Right forelimb (tissue), 1 donor: Measurements from ENCODE around the gene FBXW8.

Experiments
- DNase-seq: peaks from one replicate; pipeline ENCODE4 v3.0.0-alpha.2; 2018

The FBXW8 gene

DNA sequence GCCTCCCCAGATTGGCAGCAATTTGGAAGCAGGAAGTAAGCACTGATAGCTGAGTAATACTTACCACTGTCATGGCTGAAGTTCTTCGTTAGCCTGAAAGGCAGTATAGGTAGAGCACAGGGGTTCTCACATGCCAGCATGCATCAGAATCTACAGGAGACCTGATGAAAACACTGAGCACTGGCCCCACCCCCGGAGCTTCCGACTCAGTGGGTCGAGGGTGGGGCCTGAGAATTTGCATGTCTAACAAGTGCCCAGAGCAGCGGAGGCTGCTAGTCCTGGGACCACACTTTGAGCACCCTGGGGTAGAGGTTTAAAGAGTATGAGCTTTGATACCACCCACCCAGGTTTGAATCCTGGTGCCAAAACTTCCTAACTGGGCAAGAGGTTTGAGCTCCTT lies 89.6 kb downstream of the FBXW8 start:
- no peak for DNase-seq

DNA sequence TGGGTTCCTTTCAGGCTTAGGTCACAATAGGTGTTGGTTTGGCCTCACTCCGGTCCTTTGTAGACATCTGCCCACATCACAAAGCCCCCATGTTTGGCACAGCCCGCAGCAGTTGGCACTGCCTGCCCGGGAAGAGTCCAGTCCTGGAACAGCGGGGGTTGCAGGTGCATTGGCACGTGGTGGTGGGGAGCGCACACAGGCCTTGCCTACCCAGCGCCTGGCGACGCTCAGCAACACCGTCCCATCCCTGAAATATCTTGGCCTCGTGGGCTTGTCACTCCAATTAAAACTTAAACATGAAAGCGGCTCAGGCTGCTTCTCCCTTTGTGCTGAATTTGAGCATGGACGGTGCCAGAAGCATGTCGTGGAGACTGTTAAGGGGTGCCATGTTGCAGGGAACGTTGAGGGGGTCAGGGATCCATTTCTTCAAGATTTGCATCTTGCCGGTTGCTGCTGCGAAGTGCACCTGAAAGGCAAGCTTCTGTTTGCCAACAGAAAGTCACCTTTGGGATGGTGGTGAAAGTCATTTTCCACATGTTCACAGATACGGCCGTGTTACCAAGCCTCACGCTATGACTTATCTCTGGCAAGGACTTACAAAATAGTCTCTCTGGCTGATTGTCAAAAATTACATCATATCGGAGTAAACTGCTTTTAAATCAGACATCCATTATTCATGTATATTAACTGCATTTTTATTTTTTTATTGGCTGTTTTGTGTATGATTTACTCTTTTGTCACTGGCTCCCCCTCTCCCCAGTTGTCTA lies 91.5 kb downstream of the FBXW8 start:
- DNase-seq = no peak

DNA sequence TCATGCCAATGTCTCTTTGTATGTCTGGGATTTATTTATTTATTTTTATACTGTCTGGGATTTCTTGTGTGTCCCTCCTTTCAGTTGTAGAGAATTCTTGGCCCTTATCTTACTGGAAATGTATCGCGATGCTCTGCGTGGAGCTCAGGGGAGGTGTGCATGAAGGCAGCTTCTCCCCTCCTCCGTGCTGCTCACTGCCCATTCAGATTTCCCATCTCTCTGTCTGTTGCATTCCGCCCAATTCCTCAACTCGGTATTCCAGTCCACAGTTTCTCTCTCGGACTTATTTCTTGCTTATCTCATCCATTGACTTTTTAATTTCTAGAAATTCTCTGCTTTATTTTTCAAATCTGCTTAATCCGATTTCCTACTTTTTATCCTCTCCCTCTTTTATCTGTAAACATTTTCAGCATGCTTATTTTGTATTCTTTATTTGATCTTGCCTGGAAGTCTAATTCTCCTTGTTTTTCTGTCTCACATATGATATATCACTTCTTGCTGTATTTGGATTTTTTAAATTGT lies 93.2 kb downstream of the FBXW8 start:
- DNase-seq = no peak

DNA sequence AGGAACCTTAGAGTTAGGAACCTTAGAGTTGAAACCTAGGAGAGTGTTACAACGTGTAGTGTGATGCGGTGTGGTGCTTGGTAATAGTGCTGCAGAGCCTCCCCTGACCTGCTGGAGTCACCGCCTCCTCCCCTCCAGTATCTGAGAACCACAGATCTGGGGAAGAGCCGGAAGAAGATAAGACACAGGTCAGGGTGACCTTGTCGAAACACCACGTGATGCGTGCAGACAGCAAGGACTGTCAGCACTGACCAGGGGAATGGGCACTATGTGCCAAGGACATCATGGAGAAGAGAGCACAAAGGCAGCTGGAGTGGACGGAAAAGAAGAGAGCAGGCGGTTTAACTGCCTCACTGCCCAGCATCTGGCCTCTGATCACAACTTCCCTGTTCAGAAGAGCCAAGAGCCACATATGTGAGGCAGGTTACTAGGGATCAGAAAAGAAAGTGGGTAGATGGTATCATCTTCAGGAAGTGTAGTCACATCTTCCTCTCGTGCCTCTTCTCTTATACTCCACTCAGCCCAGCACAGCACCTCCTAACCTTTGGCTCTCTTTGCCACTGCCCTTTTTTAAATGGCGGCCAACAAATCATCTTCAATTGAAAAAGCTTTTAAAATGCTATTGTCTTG lies 94.8 kb downstream of the FBXW8 start:
- DNase-seq = no peak

DNA sequence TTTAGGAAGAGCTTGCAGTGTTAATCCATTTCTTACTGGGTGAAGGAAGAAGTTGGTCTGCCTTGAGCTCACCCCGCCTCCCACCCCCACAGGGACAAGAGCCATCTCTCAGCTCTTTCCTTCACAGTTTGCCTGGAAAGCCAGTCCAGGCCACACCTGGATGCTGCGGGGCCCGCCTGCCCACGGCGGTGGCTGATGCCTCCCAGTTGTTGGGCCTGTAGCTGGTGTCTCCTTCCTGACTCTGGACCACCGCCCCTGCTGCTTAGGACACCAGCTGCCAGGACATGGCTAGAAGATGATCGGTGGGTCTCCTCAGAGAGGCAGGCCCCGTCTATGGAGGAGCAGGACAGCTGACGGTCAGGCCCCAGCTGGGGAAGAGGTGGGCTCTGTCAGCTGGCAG lies 95.6 kb downstream of the FBXW8 start:
- DNase-seq = no peak

DNA sequence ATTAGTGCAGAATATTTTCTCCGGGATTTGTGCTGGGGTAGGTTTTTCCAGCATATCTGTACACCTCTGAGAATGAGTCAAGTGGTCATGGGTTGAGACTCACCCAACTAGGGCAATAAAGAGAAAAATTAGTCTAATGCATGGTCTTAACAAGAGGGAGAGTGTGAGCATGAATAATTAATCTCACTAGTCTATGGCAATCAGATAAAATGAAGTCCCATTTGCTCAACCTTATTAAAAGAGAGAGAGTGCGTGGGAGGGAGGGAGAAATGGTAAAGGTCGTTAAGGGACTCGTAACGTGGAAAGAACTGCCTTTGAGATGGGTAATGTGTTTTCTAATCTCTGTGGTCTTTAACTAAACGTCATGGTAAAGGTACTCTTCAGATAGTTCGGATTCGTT lies 96.8 kb downstream of the FBXW8 start:
- no peak for DNase-seq

DNA sequence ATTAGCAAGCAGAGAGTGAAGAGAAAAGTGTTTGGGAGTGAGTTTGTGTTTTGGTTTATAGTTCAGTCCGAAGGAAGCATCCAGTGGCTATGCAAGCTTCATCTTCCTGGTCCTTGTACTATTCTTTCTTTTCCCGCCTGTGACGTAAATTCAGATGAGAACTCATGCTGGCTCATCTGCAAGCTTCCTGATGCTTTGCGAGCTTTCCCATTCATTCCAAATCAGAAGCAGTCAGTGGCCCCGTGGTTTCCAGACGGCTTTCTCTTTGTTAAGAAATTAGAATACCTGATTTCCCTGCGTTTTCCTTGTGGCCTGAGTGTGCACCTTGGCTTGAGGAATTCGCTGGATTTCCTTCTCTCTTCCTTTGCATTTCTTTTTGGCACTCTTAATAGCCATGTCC lies 99.0 kb downstream of the FBXW8 start:
- DNase-seq = no peak

DNA sequence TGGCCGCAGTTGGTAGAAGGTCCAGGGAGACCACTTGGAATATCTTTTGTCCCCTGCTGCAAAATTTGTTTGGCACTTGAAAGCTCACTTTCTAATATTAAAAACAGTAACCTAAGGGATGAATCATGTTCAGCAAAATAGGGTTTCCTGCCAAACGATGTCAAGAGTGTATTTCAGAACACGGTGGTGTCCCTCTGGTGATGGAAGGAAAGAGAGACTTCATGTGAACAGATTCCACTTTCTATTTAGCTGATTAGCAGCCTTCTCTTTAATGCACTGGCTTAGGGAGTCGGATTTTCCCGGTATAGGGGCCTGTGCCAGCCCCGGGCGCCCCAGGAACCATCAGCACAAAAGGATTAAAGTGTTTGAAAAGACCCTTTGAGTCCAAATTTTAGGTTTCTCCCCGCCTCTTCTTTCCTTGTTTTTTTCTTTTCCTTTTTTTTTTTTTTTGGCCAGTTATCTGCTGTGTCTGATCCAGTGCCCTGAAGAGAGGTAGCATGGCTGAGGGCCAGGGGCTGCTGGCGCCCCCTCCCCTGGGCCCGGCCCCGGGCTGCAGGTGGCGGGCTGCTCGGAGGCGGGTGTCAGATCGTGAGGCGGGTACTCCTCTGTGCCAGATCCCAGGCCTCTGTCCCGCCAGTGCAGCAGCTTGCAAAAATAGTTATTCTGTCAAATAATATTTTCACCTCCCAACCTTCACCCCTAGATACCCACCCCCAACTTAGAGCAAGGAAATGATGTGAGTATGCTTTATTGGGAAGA lies 100.1 kb downstream of the FBXW8 start:
- DNase-seq = no peak

DNA sequence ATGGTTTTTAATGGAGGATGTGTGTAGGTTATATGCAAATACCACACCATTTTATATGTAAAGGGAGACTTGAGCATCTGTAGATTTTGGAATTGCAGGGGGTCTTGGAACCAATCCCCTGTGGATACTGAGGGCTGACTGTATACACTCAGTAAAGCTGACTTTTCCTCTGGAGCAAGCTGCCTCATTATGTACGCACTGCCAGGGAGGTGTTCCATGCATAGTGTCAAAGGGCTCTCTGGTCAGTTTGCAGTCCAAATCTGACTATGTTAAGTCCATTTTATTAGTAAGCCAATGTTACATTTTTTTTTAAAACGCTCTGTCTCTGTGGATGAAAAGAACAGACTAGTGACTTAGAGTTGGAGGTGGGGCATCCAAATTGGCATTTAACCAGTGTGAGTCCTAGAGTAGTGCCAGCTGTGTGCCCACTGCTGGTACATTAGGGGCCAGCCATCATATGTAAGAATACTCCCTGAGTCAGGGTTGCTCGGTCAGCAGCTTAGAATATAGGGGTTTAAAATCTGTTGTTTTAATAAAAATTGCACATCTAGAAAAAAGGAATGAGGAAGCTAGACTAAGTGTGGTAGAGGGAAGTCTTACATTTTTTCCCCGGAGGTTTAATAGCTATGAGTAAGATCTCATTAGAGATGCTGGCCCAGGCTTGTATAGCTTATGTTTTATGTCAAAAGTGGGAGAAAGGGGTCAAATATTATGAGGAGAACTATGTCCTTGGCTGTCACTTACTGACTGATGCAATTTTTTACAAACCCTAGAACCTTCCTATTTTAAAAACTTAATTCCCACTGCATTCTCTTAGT lies 101.4 kb downstream of the FBXW8 start:
- no peak for DNase-seq

DNA sequence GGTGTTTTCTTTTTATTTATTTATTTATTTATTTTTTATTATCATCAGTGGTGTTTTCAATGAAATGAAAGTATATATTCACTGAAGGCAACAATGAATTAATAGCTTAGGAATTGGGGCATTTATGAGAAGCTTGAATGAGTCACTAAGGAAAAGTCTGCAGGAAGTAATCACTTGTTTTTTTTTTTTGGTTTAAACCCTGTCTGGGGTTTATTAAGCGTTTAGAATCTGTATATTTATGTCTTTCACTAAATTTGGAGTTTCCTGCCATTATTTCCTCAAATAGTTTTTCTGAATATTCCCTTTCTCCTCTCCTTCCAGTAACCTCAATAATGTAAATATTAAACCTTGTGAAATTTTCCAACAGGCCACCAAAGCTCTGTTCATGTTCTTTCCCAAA lies 103.0 kb downstream of the FBXW8 start:
- DNase-seq = no peak

DNA sequence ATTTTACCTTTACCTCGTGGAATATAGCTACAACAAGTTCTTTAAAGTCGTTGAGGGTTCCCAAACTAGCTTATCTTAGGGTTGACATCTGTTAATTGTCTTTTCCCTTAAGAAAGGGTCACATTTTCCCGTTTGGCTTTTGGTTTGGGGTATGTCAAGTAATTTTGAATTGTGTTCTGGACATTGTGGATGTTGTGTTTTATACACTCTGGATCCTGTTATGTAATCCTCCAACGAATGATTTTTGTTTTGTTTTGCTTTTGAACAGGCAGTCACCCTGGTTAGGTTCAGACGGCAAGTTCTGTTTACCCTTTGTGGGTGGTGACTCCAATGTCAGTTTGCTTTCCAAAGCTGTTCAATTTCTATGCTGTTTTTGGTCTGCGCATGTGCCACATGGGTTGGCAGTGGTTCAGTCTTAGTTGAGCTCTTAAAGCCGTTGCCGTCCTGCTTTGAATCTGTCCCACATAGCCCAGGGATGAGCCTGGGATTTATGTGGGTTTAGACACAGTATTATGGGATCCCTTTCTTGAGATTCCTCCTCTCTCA lies 103.7 kb downstream of the FBXW8 start:
- DNase-seq = no peak

DNA sequence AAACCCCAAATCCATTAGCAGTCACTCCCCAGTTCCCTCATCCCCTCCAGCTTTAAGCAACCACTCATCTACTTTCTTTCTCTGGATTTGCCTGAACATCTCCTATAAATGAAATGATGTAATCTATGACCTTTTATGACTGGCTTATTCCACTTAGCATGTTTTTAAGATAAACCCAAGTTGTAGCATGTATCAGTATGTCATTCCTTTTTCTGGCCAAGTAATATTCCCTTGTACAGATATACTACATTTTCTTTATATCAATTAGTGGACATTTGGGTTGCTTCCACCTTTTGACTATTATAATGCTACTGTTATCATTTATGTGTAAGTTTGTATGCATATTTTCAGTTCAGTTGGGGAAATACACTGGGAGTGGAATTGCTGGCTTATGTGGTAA lies 105.1 kb downstream of the FBXW8 start:
- no peak for DNase-seq

DNA sequence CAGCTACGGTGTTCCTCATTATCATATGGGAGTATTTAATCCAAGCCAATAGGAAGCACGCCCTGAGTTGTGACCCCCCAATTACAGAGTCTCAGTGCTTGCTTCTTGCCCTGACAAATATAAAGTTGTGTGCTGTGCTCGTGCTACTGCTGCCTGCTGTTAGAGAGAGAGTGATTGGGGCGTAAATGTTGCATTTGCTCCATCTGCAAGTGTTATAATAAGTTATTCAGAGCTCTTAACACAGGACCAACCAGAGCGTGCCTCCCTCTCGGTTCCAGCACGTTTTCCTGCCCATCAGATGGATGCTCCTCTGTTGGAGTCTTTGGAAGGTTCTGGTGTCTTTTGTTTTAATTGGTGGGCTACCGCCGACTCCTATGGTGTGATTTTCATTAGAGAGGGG lies 107.1 kb downstream of the FBXW8 start:
- DNase-seq = no peak

DNA sequence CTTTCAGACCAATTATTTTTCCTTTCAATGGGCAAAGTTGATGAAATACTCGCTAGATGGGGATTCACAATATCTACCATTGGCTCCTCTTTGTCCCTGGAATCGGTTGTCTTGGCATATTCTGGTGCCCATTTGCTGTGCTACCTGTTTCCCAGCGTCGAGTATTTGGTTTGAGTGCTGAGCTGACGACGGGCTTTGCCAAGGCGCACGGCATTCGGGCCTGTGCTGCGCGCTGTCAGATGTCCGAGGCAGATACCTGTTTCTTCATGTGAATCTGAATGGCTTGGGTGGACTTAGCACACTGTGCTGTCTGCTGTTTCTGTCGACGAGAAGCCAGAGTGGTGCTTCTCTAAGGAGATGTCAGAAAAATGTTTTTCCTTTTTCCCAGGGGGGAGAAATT lies 107.5 kb downstream of the FBXW8 start:
- no peak for DNase-seq

DNA sequence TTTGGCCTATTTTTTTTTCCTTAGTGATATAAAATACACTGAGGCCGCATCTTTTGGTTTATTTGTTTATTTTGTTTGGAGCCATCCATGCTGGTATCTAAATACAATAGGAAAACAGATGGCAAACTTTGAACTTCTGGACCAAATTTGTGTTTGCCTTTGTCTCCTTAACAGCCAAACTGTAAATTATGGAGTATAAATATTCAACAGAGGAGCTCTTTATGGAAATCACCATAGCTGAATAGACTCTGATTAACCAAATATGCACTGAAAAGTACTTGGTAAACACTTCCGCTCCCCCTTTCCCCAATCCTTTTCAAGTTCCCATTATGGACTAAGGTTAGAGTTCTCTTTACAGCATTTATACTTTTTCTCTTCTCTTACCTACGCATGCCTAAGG lies 107.9 kb downstream of the FBXW8 start:
- DNase-seq = no peak

DNA sequence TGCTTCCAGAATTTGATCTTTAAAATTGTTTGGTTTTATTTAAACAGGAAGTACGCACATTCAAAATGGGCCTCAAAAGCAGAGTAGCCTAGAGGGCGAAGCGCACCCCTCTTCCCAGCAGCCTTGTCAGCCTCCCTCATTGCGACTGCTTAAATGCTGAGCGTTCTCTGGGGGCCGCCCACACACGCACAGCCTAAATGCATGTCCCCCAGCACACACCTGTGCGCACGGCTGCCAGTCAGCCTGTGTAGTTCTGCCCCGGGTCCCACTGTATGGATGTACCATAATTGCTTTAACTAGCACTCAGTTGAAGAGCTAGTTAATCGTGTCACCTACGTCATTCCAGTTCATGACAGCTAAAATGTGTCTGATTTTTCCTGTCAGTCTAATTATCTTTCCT lies 109.1 kb downstream of the FBXW8 start:
- no peak for DNase-seq

DNA sequence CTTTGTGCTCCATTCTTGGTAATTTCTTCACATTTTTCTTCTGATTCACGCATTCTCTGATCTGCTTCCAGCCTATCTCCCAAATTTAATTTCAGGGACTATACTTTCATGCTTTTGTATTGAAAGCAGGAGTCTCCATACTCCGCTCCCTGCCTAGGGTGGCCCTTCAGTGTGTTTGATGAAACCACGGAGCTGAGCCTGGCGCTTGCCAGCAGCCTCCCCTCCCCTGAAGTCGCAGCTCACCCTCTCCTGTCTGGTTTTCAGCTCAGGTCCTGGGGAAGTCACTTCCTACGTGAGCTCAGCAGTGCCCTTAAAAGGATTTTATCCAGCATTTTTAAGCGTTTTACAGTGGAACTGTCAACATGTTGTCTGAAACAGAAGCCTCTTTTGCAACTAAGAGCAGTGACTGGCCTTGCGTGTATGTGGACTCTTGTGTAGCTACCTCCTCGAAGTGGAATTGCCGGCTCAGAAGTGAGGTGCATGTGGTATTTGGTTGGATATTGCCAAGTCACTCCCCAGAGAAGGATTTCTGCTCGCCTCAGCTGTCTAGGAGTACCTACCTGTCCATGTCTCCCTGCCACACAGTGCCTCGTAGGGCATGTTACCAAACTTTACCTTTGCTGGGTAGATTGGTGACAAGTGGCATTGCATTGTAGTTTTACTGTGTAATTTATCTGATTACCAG lies 109.9 kb downstream of the FBXW8 start:
- DNase-seq = no peak

DNA sequence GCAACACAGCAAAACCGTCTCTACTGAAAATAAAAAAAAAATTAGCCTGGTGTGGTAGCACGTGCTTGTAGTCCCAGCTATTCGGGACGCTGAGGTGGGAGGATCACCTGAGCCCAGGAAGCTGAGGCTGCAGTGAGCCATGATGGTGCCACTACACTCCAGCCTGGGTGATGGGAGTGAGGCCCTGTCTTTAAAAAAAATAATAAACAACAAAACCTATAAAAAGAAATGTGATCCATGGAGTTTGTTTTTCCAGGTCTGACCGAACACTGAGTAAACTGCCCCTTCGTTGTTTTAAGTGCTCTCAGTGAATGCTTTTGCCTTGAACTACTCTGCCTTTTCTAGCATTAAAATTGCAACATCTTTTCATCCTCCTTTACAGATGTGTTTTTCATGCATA lies 111.7 kb downstream of the FBXW8 start:
- DNase-seq = no peak

DNA sequence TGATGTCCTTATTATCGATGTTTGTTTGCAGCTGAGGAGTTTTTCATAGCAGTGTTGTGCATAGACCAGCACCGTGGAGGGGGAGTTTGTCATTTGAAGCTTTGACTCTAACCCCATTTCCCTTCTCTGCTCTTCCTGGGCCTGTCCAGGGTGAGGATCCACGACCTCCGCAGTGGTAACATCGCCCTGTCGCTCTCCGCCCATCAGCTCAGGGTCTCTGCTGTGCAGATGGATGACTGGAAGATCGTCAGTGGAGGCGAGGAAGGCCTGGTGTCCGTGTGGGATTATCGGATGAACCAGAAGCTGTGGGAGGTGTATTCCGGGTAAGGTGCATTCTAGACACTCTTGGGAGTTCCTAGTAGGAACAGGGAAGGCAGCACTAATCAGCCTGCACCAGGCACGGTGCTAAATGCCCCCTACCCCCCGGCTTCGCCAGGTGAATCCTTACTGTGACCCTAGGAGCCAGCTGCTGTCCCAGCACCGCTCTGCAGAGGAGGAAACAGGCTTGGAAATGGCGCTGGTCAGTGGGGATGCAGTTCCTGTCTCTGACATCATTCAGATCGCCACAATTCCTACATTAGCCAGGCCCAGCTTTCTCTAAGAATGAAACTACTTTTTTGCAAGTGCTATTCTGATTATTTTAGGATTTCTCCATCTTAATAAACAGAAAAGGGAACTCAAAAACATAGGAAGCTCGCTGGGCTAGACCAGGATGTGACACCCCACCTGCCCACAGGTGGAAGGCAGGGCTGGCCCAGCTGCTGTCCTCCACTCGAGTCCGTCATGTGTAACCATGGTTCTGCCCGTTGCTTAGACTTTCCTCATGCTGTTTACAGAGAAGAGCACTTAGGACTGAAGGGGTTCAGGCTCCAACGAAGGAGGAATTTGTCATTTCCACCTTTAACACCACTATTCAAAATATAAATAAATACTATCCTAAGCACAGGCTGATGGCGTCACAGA lies 113.5 kb downstream of the FBXW8 start:
- no peak for DNase-seq

DNA sequence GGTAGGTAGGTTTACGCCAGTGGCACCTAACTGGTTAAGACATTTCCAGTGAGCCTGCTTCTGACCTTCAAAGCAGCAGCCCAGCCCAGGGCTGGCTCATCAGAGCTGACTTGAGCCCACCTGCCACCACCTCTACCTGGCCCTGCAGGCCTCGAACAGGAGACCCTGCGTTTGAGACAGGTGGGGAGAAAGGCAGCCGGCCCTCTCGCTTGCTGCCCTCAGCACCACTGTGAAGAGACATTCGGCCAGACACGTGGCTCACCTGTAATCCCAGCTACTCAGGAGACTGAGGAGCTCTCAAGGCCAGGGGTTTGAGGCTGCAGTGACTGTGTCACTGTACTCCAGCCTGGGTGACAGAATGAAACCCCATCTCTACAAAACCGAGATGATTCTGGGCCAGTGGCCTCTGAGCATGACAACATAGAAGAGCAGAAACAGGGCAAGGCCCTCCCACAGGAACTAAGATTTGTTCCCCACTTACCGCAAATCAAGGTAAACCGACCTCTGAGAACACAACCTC lies 114.3 kb downstream of the FBXW8 start:
- no peak for DNase-seq
